Keratinocyte (primary cell): Measurements from ENCODE around the gene KIF16B. TPM values are rescaled to one million over a fixed set of nuclear protein-coding genes. Genes with fewer than 3 reads are reported as not detected.

ENCODE experiments used
- DNase-seq: peaks from one replicate; pipeline ENCODE4 v3.0.0-alpha.2; 2011; ENCODE audit warnings: low read depth, missing footprints, low spot score
- FAIRE-seq: peaks from 2 replicates; lab custom pipeline; 2011; peaks lifted over from hg19 to GRCh38; lab: Jason Lieb, UNC
- H2AFZ ChIP-seq: 2 replicates; pipeline ENCODE4 v1.6.0; 2012; ENCODE audit warnings: low read length, control low read depth, inconsistent platforms; ENCODE audit not compliant: control insufficient read depth
- H3K27ac ChIP-seq: 2 replicates; pipeline ENCODE4 v1.5.1; 2011; ENCODE audit warnings: low read length; ENCODE audit not compliant: control insufficient read depth, insufficient read depth
- H3K27me3 ChIP-seq: 3 replicates; pipeline ENCODE4 v1.6.0; 2011; ENCODE audit warnings: low read length; ENCODE audit not compliant: control insufficient read depth, insufficient read depth; ENCODE audit errors: extremely low read depth
- H3K36me3 ChIP-seq, 2 experiments: 2 replicates in 1 of 2; 3 replicates in 1 of 2; pipeline ENCODE4 v1.5.1; 2011; ENCODE audit warnings: low read length in 2 of 2, mild to moderate bottlenecking in 1 of 2; ENCODE audit not compliant: control insufficient read depth in 2 of 2, insufficient read depth in 2 of 2; ENCODE audit errors: extremely low read depth in 1 of 2
- H3K4me1 ChIP-seq: 3 replicates; pipeline ENCODE4 v1.5.1; 2011; ENCODE audit warnings: low read length; ENCODE audit not compliant: control insufficient read depth, insufficient read depth; ENCODE audit errors: extremely low read depth
- H3K4me2 ChIP-seq: 3 replicates; pipeline ENCODE4 v1.6.0; 2011; ENCODE audit warnings: low read depth, low read length; ENCODE audit not compliant: control insufficient read depth, insufficient read depth; ENCODE audit errors: extremely low read depth
- H3K4me3 ChIP-seq, 3 experiments: fragments of 200-600 bp in 1 of 3; sonication (generic) in 1 of 3; 2 replicates in 2 of 3; 3 replicates in 1 of 3; pipeline ENCODE4 v1.5.1; 2011 to 2016; ENCODE audit warnings: low read length in 3 of 3, mild to moderate bottlenecking in 3 of 3, control low read depth in 2 of 3, inconsistent platforms in 1 of 3, low read depth in 1 of 3, mixed read lengths in 1 of 3, mixed run types in 1 of 3, moderate library complexity in 1 of 3; ENCODE audit not compliant: control insufficient read depth in 2 of 3, insufficient read depth in 2 of 3; ENCODE audit errors: extremely low read depth in 1 of 3
- H3K79me2 ChIP-seq: 2 replicates; pipeline ENCODE4 v1.6.0; 2012; ENCODE audit warnings: low read length; ENCODE audit not compliant: control insufficient read depth, insufficient read depth
- H3K9ac ChIP-seq: 3 replicates; pipeline ENCODE4 v1.6.0; 2011; ENCODE audit warnings: low read length; ENCODE audit not compliant: control insufficient read depth, insufficient read depth; ENCODE audit errors: extremely low read depth
- H3K9me1 ChIP-seq: 3 replicates; pipeline ENCODE4 v1.6.0; 2011; ENCODE audit warnings: low read length; ENCODE audit not compliant: control insufficient read depth, insufficient read depth; ENCODE audit errors: extremely low read depth
- H3K9me3 ChIP-seq: 2 replicates; pipeline ENCODE4 v1.5.1; 2012; ENCODE audit warnings: low read depth, low read length; ENCODE audit not compliant: control insufficient read depth
- H4K20me1 ChIP-seq: 3 replicates; pipeline ENCODE4 v1.6.0; 2011; ENCODE audit warnings: low read length; ENCODE audit not compliant: control insufficient read depth, insufficient read depth; ENCODE audit errors: extremely low read depth
- CTCF ChIP-seq, 3 experiments: IDR thresholded peaks in 1 of 3; conservative IDR thresholded peaks in 1 of 3; optimal IDR thresholded peaks in 1 of 3; 2 replicates in 2 of 3; 3 replicates in 1 of 3; pipeline versions ENCODE3 to v1.5.1; 2011; ENCODE audit warnings: low read length in 3 of 3, mild to moderate bottlenecking in 3 of 3, moderate library complexity in 2 of 3, control low read depth in 1 of 3, inconsistent platforms in 1 of 3; ENCODE audit not compliant: insufficient read depth in 2 of 3; ENCODE audit errors: extremely low read depth in 1 of 3
- EZH2 ChIP-seq: IDR thresholded peaks from one replicate; pipeline ENCODE4 v1.6.1; 2012; ENCODE audit warnings: inconsistent platforms, mild to moderate bottlenecking, low read length, moderate library complexity
- dilution Hi-C: fragments of 300-500 bp; cut with MboI; formaldehyde crosslinking; loops from one replicate; pipeline ENCODE4 v1.7.0; 2020; ENCODE audit warnings: low sequenced_read_pairs; ENCODE audit not compliant: extremely low pct_ligation_motif_present
- polyA plus RNA-seq, 5 experiments: library from polyadenylated mRNA; depleted of rRNA in 3 of 5; stranded (reverse) in 3 of 5; stranded (forward) in 1 of 5; unstranded in 1 of 5; fragments of >200 nt; gene quantifications; 1 replicate in 1 of 5; 2 replicates in 3 of 5; 3 replicates in 1 of 5; pipeline versions ENCODE4 v1.2.1 to v1.2.3, GENCODE V29; 2011 to 2012; ENCODE audit warnings: missing spikeins in 2 of 5, low read depth in 1 of 5, low replicate concordance in 1 of 5

KIF16B gene
- polyA plus RNA-seq, 1 donor (not counting 4 experiments of a cell fraction or from before 2014, with no cell fraction given): 16.1 TPM

GRCh38 chr20:16292226-16292880, 280.9 kb downstream of the KIF16B start:
- dilution Hi-C loops: no loop called here
- H3K9me1 ChIP-seq: peaks cover 3% of the 10 kb centered on the region
- no peak overlapping the region for H3K4me3 ChIP-seq
- no peaks in the 10 kb centered on the region for H3K4me1 ChIP-seq
- no peaks in the 10 kb centered on the region for H3K79me2 ChIP-seq
- no peak overlapping the region for H3K27ac ChIP-seq
- H3K9ac ChIP-seq: no peak overlapping the region
- FAIRE-seq (no peak), DNase-seq (no peak)
- H3K9me3 ChIP-seq: no peaks in the 10 kb centered on the region
- H3K4me2 ChIP-seq: no peak overlapping the region
- H3K27me3 ChIP-seq: no peaks in the 10 kb centered on the region
- no peaks in the 10 kb centered on the region for H4K20me1 ChIP-seq
- no peaks in the 10 kb centered on the region for H3K36me3 ChIP-seq
- H2AFZ ChIP-seq: no peak overlapping the region
- TF ChIP-seq CTCF (optimal IDR thresholded peaks at IDR 0.05 in 1 of 3, IDR thresholded peaks at IDR 0.05 in 1 of 3, conservative IDR thresholded peaks at IDR 0.05 in 1 of 3; ENCODE audit: extremely low read depth in 1 of 3, insufficient read depth in 2 of 3, low read length in 3 of 3) (no peak), EZH2 (no peak)

GRCh38 chr20:16290358-16290757, 282.9 kb downstream of the KIF16B start:
- H3K4me3 ChIP-seq: no peak overlapping the region
- no peaks in the 10 kb centered on the region for H4K20me1 ChIP-seq
- TF ChIP-seq CTCF (optimal IDR thresholded peaks at IDR 0.05 in 1 of 3, IDR thresholded peaks at IDR 0.05 in 1 of 3, conservative IDR thresholded peaks at IDR 0.05 in 1 of 3; ENCODE audit: extremely low read depth in 1 of 3, insufficient read depth in 2 of 3, low read length in 3 of 3) (no peak), EZH2 (no peak)
- peaks cover 3% of the 10 kb centered on the region for H3K9me1 ChIP-seq
- H3K9me3 ChIP-seq: no peaks in the 10 kb centered on the region
- no peaks in the 10 kb centered on the region for H3K36me3 ChIP-seq
- H3K4me2 ChIP-seq: no peak overlapping the region
- H3K27ac ChIP-seq: no peak overlapping the region
- no peaks in the 10 kb centered on the region for H3K4me1 ChIP-seq
- H3K79me2 ChIP-seq: no peaks in the 10 kb centered on the region
- H2AFZ ChIP-seq: no peak overlapping the region
- FAIRE-seq: no peak
- DNase-seq: no peak
- no peak overlapping the region for H3K9ac ChIP-seq
- no peaks in the 10 kb centered on the region for H3K27me3 ChIP-seq
- dilution Hi-C loops: no loop called here
